BJ (cell line): ENCODE measurements around the gene PDE10A. TPM values are rescaled to one million over a fixed set of nuclear protein-coding genes. Genes with fewer than 3 reads are reported as not detected.

Experiments used
- CTCF ChIA-PET: fragments of 350-600 bp; formaldehyde crosslinking; extraction: SDS; loops from one replicate; lab custom pipeline; 2021; ENCODE audit warnings: antibody characterized with exemption, inconsistent platforms; lab: Yijun Ruan, JAX
- POLR2A ChIA-PET: fragments of 300-600 bp; sonication (Branson Sonifier 250); formaldehyde crosslinking; extraction: SDS; loops from one replicate; lab custom pipeline; 2021; ENCODE audit warnings: antibody characterized with exemption; lab: Charles Lee
- DNase-seq: peaks from one replicate; pipeline ENCODE4 v3.0.0-alpha.2; 2011; ENCODE audit warnings: low read depth
- H3K27me3 ChIP-seq: 2 replicates; pipeline ENCODE4 v1.6.0; 2011; ENCODE audit warnings: low read length; ENCODE audit not compliant: control insufficient read depth, insufficient read depth
- H3K36me3 ChIP-seq: 2 replicates; pipeline ENCODE4 v1.5.1; 2011; ENCODE audit warnings: low read length; ENCODE audit not compliant: control insufficient read depth, insufficient read depth
- H3K4me3 ChIP-seq: 2 replicates; pipeline ENCODE4 v1.5.1; 2011; ENCODE audit warnings: low read depth, mild to moderate bottlenecking, control low read depth, low read length
- polyA plus RNA-seq: library from polyadenylated mRNA; depleted of rRNA; stranded (reverse); fragments of >200 nt; gene quantifications from 2 replicates; pipeline ENCODE4 v1.2.3, GENCODE V29; 2011
- TF ChIP-seq, protein P1 (sequence below): IDR thresholded peaks from 2 replicates; pipeline ENCODE4 v1.5.1; 2011; ENCODE audit warnings: low read depth, mild to moderate bottlenecking, control low read depth, inconsistent platforms, low read length, moderate library complexity; ENCODE audit not compliant: insufficient read depth

The PDE10A gene
- polyA plus RNA-seq, 1 experiment = 0.36 TPM

DNA sequence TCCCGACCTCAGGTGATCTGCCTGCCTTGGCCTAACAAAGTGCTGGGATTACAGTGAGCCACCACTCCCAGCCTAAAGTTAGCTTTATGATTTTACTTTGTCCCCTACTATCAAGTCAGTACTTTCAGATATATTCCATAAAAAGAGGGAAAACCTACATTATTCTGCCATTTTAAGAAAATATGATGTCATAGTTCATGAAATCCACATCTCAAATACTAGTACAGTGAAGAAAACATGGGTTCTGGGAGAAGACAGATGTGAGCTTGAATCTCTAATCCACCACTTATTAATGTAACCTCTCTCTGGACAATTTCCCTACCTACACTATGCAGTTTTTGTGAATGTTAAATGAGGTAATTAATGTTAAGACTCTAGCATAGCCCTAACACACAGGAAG lies 74.5 kb downstream of the PDE10A start:
- TF ChIP-seq, protein P1, sequence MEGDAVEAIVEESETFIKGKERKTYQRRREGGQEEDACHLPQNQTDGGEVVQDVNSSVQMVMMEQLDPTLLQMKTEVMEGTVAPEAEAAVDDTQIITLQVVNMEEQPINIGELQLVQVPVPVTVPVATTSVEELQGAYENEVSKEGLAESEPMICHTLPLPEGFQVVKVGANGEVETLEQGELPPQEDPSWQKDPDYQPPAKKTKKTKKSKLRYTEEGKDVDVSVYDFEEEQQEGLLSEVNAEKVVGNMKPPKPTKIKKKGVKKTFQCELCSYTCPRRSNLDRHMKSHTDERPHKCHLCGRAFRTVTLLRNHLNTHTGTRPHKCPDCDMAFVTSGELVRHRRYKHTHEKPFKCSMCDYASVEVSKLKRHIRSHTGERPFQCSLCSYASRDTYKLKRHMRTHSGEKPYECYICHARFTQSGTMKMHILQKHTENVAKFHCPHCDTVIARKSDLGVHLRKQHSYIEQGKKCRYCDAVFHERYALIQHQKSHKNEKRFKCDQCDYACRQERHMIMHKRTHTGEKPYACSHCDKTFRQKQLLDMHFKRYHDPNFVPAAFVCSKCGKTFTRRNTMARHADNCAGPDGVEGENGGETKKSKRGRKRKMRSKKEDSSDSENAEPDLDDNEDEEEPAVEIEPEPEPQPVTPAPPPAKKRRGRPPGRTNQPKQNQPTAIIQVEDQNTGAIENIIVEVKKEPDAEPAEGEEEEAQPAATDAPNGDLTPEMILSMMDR = no peak
- ChIA-PET POLR2A (no interaction called here), CTCF (no interaction called here)
- Histone ChIP-seq H3K4me3 (no peak overlapping the region), H3K27me3 (no peaks in the 10 kb centered on the region), H3K36me3 (no peaks in the 10 kb centered on the region)
- DNase-seq = no peak

DNA sequence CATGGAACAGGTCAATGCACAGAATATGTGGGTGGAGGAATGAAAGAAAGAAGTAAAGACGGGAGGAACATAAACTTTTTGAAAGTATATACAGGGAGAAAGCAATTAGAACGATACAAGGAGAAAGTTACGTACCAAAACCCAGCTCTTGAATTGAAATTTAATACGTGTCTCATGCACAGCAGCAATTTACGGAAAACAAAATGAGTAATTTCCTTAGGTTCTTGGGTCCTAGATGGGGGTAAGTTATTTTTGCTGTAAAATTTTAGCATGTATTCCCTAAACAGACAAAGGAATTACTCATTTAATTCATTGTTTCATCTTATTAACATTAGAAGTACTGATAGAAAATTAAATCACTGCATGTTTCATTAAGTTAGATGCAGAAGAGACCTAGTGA lies 75.8 kb downstream of the PDE10A start:
- H3K27me3 ChIP-seq = no peaks in the 10 kb centered on the region
- CTCF ChIA-PET = no interaction called here
- TF ChIP-seq, protein P1 = no peak

DNA sequence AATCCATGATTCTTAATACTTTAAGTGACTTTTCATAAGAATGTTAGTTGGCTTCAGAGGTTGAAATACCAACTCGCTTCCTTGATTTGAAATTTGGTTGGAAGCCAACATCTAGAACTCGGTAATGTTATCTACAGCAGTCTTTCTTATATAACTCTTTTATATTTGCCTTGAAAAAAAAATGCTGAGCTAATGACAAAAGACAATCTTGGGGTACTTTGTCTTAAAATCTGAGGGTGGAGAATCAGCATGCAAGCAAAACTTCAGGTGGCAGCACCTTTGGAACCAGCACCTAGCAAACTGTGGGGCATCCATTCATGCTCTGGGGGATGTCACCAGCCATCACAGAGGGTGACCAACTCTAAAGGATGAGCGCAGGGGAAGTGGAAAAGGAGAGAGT lies 76.3 kb downstream of the PDE10A start:
- CTCF ChIA-PET = no interaction called here
- DNase-seq = no peak
- no peaks in the 10 kb centered on the region for H3K36me3 ChIP-seq
- H3K4me3 ChIP-seq = no peak overlapping the region
- no peaks in the 10 kb centered on the region for H3K27me3 ChIP-seq
- TF ChIP-seq, protein P1 = no peak
- POLR2A ChIA-PET = interaction anchor here (0.6 kb wide), 1 partner anchor 306 kb away, joined by 3 read pairs; no protein-coding TSS in a partner anchor

More for the DNA sequence above, 75.8 kb downstream of the PDE10A start:
- no peak for DNase-seq
- H3K4me3 ChIP-seq = no peak overlapping the region
- POLR2A ChIA-PET = interaction anchor here (0.6 kb wide), 1 partner anchor 305 kb away, joined by 3 read pairs; no protein-coding TSS in a partner anchor
- no peaks in the 10 kb centered on the region for H3K36me3 ChIP-seq

DNA sequence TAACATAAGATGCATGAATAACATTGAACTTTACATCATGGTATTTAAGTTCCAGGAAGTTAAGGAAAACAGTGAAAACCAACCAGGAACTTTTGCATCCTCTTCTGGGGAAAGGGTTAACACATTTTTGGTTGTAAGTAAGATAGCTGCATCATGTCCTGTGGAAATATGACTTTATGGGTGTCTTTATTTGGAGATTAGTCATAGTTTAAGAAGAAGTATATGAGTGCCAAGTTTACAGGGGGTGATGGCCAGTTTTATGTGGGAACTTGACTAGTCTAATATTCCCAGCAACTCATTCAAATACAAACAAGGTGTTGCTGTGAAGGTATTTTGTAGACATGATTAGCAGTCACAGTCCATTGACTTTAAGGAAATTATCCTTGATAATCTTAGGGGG lies 78.0 kb downstream of the PDE10A start:
- TF ChIP-seq, protein P1 = no peak
- ChIA-PET CTCF (no interaction called here), POLR2A (no interaction called here)
- no peak for DNase-seq
- Histone ChIP-seq H3K27me3 (no peaks in the 10 kb centered on the region), H3K36me3 (no peaks in the 10 kb centered on the region), H3K4me3 (no peak overlapping the region)

DNA sequence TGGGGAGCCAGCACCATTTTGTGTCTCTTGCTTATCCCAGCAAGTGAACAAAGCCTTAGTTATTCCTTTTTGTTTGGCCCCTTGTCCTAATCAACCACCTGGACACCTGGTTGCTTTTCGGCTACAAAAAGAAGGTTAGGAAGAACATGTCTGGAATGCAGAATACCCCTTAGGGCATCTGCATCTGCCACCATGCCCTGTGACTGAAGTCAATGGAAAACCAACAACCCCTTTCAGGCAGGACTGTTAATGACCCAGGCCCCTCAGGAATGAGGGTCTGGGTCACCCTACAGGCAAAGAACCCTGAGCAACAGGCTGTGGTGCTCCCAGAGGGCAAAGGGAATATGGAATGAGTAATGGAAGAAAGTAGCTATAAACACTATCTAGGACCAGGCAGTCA lies 78.5 kb downstream of the PDE10A start:
- CTCF ChIA-PET = no interaction called here

More for the DNA sequence above, 78.5 kb downstream of the PDE10A start:
- POLR2A ChIA-PET = no interaction called here
- no peak for DNase-seq
- no peaks in the 10 kb centered on the region for H3K36me3 ChIP-seq
- TF ChIP-seq, protein P1 = no peak
- no peaks in the 10 kb centered on the region for H3K27me3 ChIP-seq
- H3K4me3 ChIP-seq = no peak overlapping the region
